H9 (cell line): ENCODE results near the gene WDPCP. TPM values are rescaled to one million over a fixed set of nuclear protein-coding genes. Genes with fewer than 3 reads are reported as not detected.

ENCODE experiments used
- DNase-seq: peaks from one replicate; pipeline ENCODE4 v3.0.0-alpha.2; 2017
- H2AFZ ChIP-seq: one replicate; pipeline ENCODE4 v1.6.1; 2013; ENCODE audit warnings: mild to moderate bottlenecking, low read length, control low read depth, moderate library complexity
- H2AK5ac ChIP-seq: 2 replicates; pipeline ENCODE4 v1.6.1; 2013; ENCODE audit warnings: low read length, control low read depth, mixed read lengths; ENCODE audit not compliant: insufficient read length
- H2BK120ac ChIP-seq: one replicate; pipeline ENCODE4 v1.6.1; 2013; ENCODE audit warnings: low read depth, mild to moderate bottlenecking, low read length, control low read depth, inconsistent platforms; ENCODE audit not compliant: poor library complexity, severe bottlenecking
- H2BK12ac ChIP-seq: 2 replicates; pipeline ENCODE4 v1.6.1; 2013; ENCODE audit warnings: low read length, control low read depth, mixed read lengths, low read depth; ENCODE audit not compliant: insufficient read length
- H2BK15ac ChIP-seq: 2 replicates; pipeline ENCODE4 v1.6.1; 2013; ENCODE audit warnings: low read depth, low read length, control low read depth
- H2BK20ac ChIP-seq: one replicate; pipeline ENCODE4 v1.6.1; 2013; ENCODE audit warnings: low read depth, mild to moderate bottlenecking, low read length, control low read depth, inconsistent platforms; ENCODE audit not compliant: poor library complexity, severe bottlenecking
- H2BK5ac ChIP-seq: 2 replicates; pipeline ENCODE4 v1.6.1; 2013; ENCODE audit warnings: low read length, control low read depth, mixed read lengths; ENCODE audit not compliant: insufficient read length
- H3K14ac ChIP-seq: 2 replicates; pipeline ENCODE4 v1.6.1; 2013; ENCODE audit warnings: low read length, control low read depth; ENCODE audit not compliant: insufficient read depth
- H3K18ac ChIP-seq: 2 replicates; pipeline ENCODE4 v1.6.1; 2013; ENCODE audit warnings: low read depth, mild to moderate bottlenecking, mixed read lengths, low read length, control low read depth; ENCODE audit not compliant: insufficient read length
- H3K23ac ChIP-seq: 2 replicates; pipeline ENCODE4 v1.6.1; 2013; ENCODE audit warnings: low read length, control low read depth, mixed read lengths, low read depth; ENCODE audit not compliant: insufficient read length
- H3K23me2 ChIP-seq: 2 replicates; pipeline ENCODE4 v1.6.1; 2013; ENCODE audit warnings: low read depth, mild to moderate bottlenecking, mixed read lengths, low read length, control low read depth; ENCODE audit not compliant: insufficient read length, poor library complexity, severe bottlenecking
- H3K27ac ChIP-seq: 2 replicates; pipeline ENCODE4 v1.5.1; 2013; ENCODE audit warnings: low read length, control low read depth, mixed read lengths, low read depth; ENCODE audit not compliant: insufficient read length
- H3K27me3 ChIP-seq: 2 replicates; pipeline ENCODE4 v1.6.1; 2013; ENCODE audit warnings: low read length, control low read depth, inconsistent platforms; ENCODE audit not compliant: insufficient read depth
- H3K4ac ChIP-seq: 2 replicates; pipeline ENCODE4 v1.6.1; 2013; ENCODE audit warnings: low read depth, mild to moderate bottlenecking, control low read depth, inconsistent platforms, low read length, moderate library complexity
- H3K4me1 ChIP-seq: 2 replicates; pipeline ENCODE4 v1.6.1; 2013; ENCODE audit warnings: low read length, control low read depth, inconsistent platforms; ENCODE audit not compliant: insufficient read depth
- H3K4me2 ChIP-seq: 2 replicates; pipeline ENCODE4 v1.6.1; 2013; ENCODE audit warnings: low read length, control low read depth, mixed read lengths; ENCODE audit not compliant: insufficient read length, insufficient read depth
- H3K56ac ChIP-seq: 2 replicates; pipeline ENCODE4 v1.6.1; 2013; ENCODE audit warnings: low read depth, mild to moderate bottlenecking, mixed read lengths, low read length, control low read depth; ENCODE audit not compliant: insufficient read length
- H3K79me1 ChIP-seq: 2 replicates; pipeline ENCODE4 v1.6.1; 2013; ENCODE audit warnings: low read depth, mild to moderate bottlenecking, moderate library complexity, low read length, control low read depth, inconsistent platforms; ENCODE audit not compliant: insufficient read depth, poor library complexity, severe bottlenecking
- H3K79me2 ChIP-seq: 2 replicates; pipeline ENCODE4 v1.6.1; 2013; ENCODE audit warnings: low read length, control low read depth, inconsistent platforms; ENCODE audit not compliant: insufficient read depth
- H3K9ac ChIP-seq: 2 replicates; pipeline ENCODE4 v1.6.1; 2013; ENCODE audit warnings: low read length, control low read depth, mixed read lengths; ENCODE audit not compliant: insufficient read length; ENCODE audit errors: extremely low read depth
- H3K9me3 ChIP-seq: one replicate; pipeline ENCODE4 v1.6.1; 2013; ENCODE audit warnings: low read depth, low read length, inconsistent platforms; ENCODE audit not compliant: control insufficient read depth
- H3T11ph ChIP-seq: one replicate; pipeline ENCODE4 v1.6.1; 2013; ENCODE audit warnings: mild to moderate bottlenecking, low read length, control low read depth, inconsistent platforms
- H4K20me1 ChIP-seq: one replicate; pipeline ENCODE4 v1.6.1; 2013; ENCODE audit not compliant: control insufficient read depth, insufficient read length, insufficient read depth
- H4K5ac ChIP-seq: 2 replicates; pipeline ENCODE4 v1.6.1; 2013; ENCODE audit warnings: low read depth, mild to moderate bottlenecking, mixed read lengths, low read length, control low read depth; ENCODE audit not compliant: insufficient read length
- H4K8ac ChIP-seq: replicated peaks from 2 replicates; pipeline ENCODE4 v1.6.1; 2013; ENCODE audit warnings: low read length, control low read depth, mixed read lengths, low read depth; ENCODE audit not compliant: insufficient read length
- H4K91ac ChIP-seq: 2 replicates; pipeline ENCODE4 v1.6.1; 2013; ENCODE audit warnings: low read depth, mild to moderate bottlenecking, moderate library complexity, mixed read lengths, low read length, control low read depth; ENCODE audit not compliant: insufficient read length
- H3K27ac Mint-ChIP-seq, 3 experiments: 2 replicates in 2 of 3; 3 replicates in 1 of 3; pipeline ENCODE4 v1.8.0; 2020 to 2021; ENCODE audit warnings: mixed read lengths in 3 of 3, mild to moderate bottlenecking in 1 of 3, moderate library complexity in 1 of 3
- H3K27me3 Mint-ChIP-seq: 2 replicates; pipeline ENCODE4 v1.8.0; 2021; ENCODE audit warnings: low read depth, mild to moderate bottlenecking, moderate library complexity, mixed read lengths
- H3K36me3 Mint-ChIP-seq, 3 experiments: 2 replicates in 2 of 3; 3 replicates in 1 of 3; pipeline ENCODE4 v1.8.0; 2020 to 2021; ENCODE audit warnings: low read depth in 3 of 3, mixed read lengths in 3 of 3; ENCODE audit not compliant: insufficient read depth in 1 of 3
- H3K4me1 Mint-ChIP-seq, 2 experiments: 2 replicates each; pipeline ENCODE4 v1.8.0; 2020; ENCODE audit warnings: mixed read lengths in 2 of 2
- H3K4me3 Mint-ChIP-seq, 2 experiments: 2 replicates in 1 of 2; 3 replicates in 1 of 2; pipeline ENCODE4 v1.8.0; 2020 to 2021; ENCODE audit warnings: mild to moderate bottlenecking in 2 of 2, mixed read lengths in 2 of 2, moderate library complexity in 1 of 2
- H3K9me3 Mint-ChIP-seq, 2 experiments: 2 replicates in 1 of 2; 3 replicates in 1 of 2; pipeline ENCODE4 v1.8.0; 2020; ENCODE audit warnings: mild to moderate bottlenecking in 2 of 2, mixed read lengths in 2 of 2, moderate library complexity in 1 of 2
- WGBS: extraction: QIAGEN DNeasy Blood & Tissue Kit; methylation state at CpG from one replicate; pipeline ENCODE4 v1.1.7; 2013; ENCODE audit warnings: missing lambda C conversion rate, low lambda C conversion rate, mixed read lengths; ENCODE audit not compliant: insufficient read length; ENCODE audit errors: extremely low coverage; 5-methylcytosine and 5-hydroxymethylcytosine counted together
- total RNA-seq: library from RNA; stranded (reverse); gene quantifications from 2 replicates; pipeline ENCODE4 v1.2.1, GENCODE V29; 2021
- TF ChIP-seq, protein P1 (sequence below): fragments of 200-600 bp; sonication (generic); conservative IDR thresholded peaks from 3 replicates; pipeline ENCODE4 v1.8.0; 2021; ENCODE audit warnings: antibody characterized with exemption, mild to moderate bottlenecking

Gene WDPCP
- total RNA-seq, 1 experiment from 2014 or later: 22.4 TPM

DNA sequence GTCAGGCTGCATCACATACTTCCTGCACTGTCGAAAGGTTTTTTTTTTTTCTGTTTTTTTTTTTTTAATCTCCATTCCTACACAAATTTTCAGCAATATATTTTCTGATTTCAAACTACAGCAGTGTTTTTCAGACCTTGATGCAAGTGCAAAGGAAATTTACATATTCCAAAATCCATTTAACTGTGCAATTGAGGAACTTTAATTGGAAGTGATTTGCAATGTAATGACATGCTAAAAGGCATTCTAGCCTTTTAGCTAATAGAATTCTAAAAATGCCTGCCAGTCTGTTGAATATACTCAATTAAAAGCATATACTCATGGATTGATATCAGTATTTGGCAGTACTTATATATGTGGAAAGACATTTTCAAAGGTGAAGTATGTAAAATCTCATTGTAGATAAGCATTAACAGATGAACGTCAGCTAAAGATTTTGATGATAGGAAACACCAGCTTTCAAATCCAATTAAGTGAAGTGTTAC lies 327.1 kb downstream of the WDPCP start:
- Mint-ChIP-seq H3K9me3 (no peaks in the 10 kb centered on the region), H3K27ac (no peak overlapping the region), H3K36me3 (no peaks in the 10 kb centered on the region; a peak in 1 of 7 replicates), H3K4me3 (no peak overlapping the region), H3K27me3 (no peaks in the 10 kb centered on the region), H3K4me1 (no peaks in the 10 kb centered on the region; a peak in 1 of 4 replicates)
- no peak overlapping the region for H3K4me2 ChIP-seq
- no peak overlapping the region for H3T11ph ChIP-seq
- no peak overlapping the region for H2AFZ ChIP-seq
- H2BK5ac ChIP-seq: no peak overlapping the region
- H3K14ac ChIP-seq: no peak overlapping the region
- no peak overlapping the region for H2BK12ac ChIP-seq
- H2AK5ac ChIP-seq: no peak overlapping the region
- no peak overlapping the region for H3K9ac ChIP-seq
- no peaks in the 10 kb centered on the region for H3K79me2 ChIP-seq
- no peak overlapping the region for H4K8ac ChIP-seq
- H3K4ac ChIP-seq: no peak overlapping the region
- no peak overlapping the region for H2BK120ac ChIP-seq
- no peaks in the 10 kb centered on the region for H3K27me3 ChIP-seq
- H4K91ac ChIP-seq: no peak overlapping the region
- TF ChIP-seq, protein P1, sequence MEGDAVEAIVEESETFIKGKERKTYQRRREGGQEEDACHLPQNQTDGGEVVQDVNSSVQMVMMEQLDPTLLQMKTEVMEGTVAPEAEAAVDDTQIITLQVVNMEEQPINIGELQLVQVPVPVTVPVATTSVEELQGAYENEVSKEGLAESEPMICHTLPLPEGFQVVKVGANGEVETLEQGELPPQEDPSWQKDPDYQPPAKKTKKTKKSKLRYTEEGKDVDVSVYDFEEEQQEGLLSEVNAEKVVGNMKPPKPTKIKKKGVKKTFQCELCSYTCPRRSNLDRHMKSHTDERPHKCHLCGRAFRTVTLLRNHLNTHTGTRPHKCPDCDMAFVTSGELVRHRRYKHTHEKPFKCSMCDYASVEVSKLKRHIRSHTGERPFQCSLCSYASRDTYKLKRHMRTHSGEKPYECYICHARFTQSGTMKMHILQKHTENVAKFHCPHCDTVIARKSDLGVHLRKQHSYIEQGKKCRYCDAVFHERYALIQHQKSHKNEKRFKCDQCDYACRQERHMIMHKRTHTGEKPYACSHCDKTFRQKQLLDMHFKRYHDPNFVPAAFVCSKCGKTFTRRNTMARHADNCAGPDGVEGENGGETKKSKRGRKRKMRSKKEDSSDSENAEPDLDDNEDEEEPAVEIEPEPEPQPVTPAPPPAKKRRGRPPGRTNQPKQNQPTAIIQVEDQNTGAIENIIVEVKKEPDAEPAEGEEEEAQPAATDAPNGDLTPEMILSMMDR: no peak
- no peak overlapping the region for H3K27ac ChIP-seq
- no peaks in the 10 kb centered on the region for H4K20me1 ChIP-seq
- no peaks in the 10 kb centered on the region for H3K23me2 ChIP-seq
- no peak overlapping the region for H3K23ac ChIP-seq
- H2BK15ac ChIP-seq: no peak overlapping the region
- no CpG with 5 or more reads among the region's 2 CpGs for WGBS
- no peak overlapping the region for H2BK20ac ChIP-seq
- no peak overlapping the region for H4K5ac ChIP-seq
- no peak overlapping the region for H3K56ac ChIP-seq
- H3K79me1 ChIP-seq: no peaks in the 10 kb centered on the region
- DNase-seq: no peak
- no peaks in the 10 kb centered on the region for H3K4me1 ChIP-seq
- H3K9me3 ChIP-seq: no peaks in the 10 kb centered on the region
- no peak overlapping the region for H3K18ac ChIP-seq
